Sigmoid colon (tissue), 7 donors: ENCODE measurements around the gene TPST1. TPM values are rescaled to one million over a fixed set of nuclear protein-coding genes. Genes with fewer than 3 reads are reported as not detected.

Experiments
- DNase-seq: peaks from one replicate; pipeline ENCODE4 v3.0.0-alpha.2; 2019
- H3K27ac ChIP-seq, 4 donors: fragments of 200-600 bp; sonication (generic); one replicate each; pipeline ENCODE4 v1.5.1; 2016 to 2019; ENCODE audit warnings: mild to moderate bottlenecking in 1 of 4
- H3K27me3 ChIP-seq, 3 donors: fragments of 200-600 bp; sonication (generic); one replicate each; pipeline ENCODE4 v1.5.1; 2019; ENCODE audit warnings: mild to moderate bottlenecking in 1 of 3
- H3K36me3 ChIP-seq, 4 donors: fragments of 200-600 bp; sonication (generic); one replicate each; pipeline ENCODE4 v1.5.1; 2016 to 2019
- H3K4me1 ChIP-seq, 4 donors: fragments of 200-600 bp; sonication (generic); one replicate each; pipeline ENCODE4 v1.5.1; 2017 to 2019
- H3K4me3 ChIP-seq, 4 donors: fragments of 200-600 bp; sonication (generic); one replicate each; pipeline ENCODE4 v1.5.1; 2017 to 2019; ENCODE audit warnings: mild to moderate bottlenecking in 2 of 4, moderate library complexity in 1 of 4
- H3K9me3 ChIP-seq, 4 donors: fragments of 200-600 bp in 3 of 4; sonication (generic) in 3 of 4; one replicate each; pipeline versions ENCODE4 v1.5.1 to v1.6.1; 2013 to 2019
- EP300 ChIP-seq, 4 donors: sonication (generic); formaldehyde crosslinking; IDR thresholded peaks; one replicate each; pipeline ENCODE4 v1.6.1; 2017; ENCODE audit warnings: antibody characterized with exemption in 4 of 4
- POLR2A ChIP-seq, 2 donors: fragments of 450-650 bp; IDR thresholded peaks; one replicate each; pipeline ENCODE4 v1.6.1; 2016; ENCODE audit warnings: antibody characterized with exemption in 2 of 2, mild to moderate bottlenecking in 2 of 2, moderate library complexity in 2 of 2
- POLR2AphosphoS5 ChIP-seq, 4 donors: sonication (generic); formaldehyde crosslinking; IDR thresholded peaks; one replicate each; pipeline ENCODE4 v1.6.1; 2017; ENCODE audit warnings: antibody characterized with exemption in 4 of 4
- WGBS, 2 donors: extraction: QIAGEN DNeasy Blood & Tissue Kit; methylation state at CpG; one replicate each; pipeline ENCODE4 v1.1.7; 2013; 5-methylcytosine and 5-hydroxymethylcytosine counted together
- intact Hi-C: fragments of 100-400 bp; cut with DNase I; formaldehyde crosslinking; loops from one replicate; pipeline ENCODE4 v1.15.1; 2023
- polyA plus RNA-seq, 3 donors: library from polyadenylated mRNA; stranded (reverse); fragments of 200-250 nt; gene quantifications; one replicate each; pipeline ENCODE4 v1.2.3, GENCODE V29; 2013
- total RNA-seq, 4 donors: library from RNA; depleted of rRNA; stranded (reverse); fragments of >200 nt; gene quantifications; one replicate each; pipeline ENCODE4 v1.1.0, GENCODE V29; 2016
- TF ChIP-seq, protein P1 (sequence below), 4 experiments: fragments of 450-650 bp in 3 of 4; fragments of 200-600 bp in 1 of 4; IDR thresholded peaks; one replicate each; pipeline ENCODE4 v1.5.1; 2016 to 2019; ENCODE audit warnings: antibody characterized with exemption in 4 of 4, mild to moderate bottlenecking in 3 of 4, moderate library complexity in 2 of 4
- donor health status: healthy with polysubstance abuse.
- donor health status: Bipolar disorder and iron deficiency.
- donor health status: healthy.

TPST1 gene
- total and polyA plus RNA-seq, 7 donors = 0.92 to 31.3 (median 21.0) TPM

- Histone ChIP-seq H3K27ac (peak overlapping the region; percentile 49 to 79 (median 66)), H3K4me1 (peaks cover 0 to 25% (median 19%) of the 10 kb centered on the region in 4 donors), H3K36me3 (no peaks in the 10 kb centered on the region), H3K27me3 (no peaks in the 10 kb centered on the region), H3K4me3 (no peak overlapping the region), H3K9me3 (no peaks in the 10 kb centered on the region)
- TF ChIP-seq, protein P1, sequence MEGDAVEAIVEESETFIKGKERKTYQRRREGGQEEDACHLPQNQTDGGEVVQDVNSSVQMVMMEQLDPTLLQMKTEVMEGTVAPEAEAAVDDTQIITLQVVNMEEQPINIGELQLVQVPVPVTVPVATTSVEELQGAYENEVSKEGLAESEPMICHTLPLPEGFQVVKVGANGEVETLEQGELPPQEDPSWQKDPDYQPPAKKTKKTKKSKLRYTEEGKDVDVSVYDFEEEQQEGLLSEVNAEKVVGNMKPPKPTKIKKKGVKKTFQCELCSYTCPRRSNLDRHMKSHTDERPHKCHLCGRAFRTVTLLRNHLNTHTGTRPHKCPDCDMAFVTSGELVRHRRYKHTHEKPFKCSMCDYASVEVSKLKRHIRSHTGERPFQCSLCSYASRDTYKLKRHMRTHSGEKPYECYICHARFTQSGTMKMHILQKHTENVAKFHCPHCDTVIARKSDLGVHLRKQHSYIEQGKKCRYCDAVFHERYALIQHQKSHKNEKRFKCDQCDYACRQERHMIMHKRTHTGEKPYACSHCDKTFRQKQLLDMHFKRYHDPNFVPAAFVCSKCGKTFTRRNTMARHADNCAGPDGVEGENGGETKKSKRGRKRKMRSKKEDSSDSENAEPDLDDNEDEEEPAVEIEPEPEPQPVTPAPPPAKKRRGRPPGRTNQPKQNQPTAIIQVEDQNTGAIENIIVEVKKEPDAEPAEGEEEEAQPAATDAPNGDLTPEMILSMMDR (IDR thresholded peaks at IDR 0.05) = no peak
- TF ChIP-seq POLR2A (IDR thresholded peaks at IDR 0.05) = no peak
- TF ChIP-seq POLR2AphosphoS5 (IDR thresholded peaks at IDR 0.05) = no peak
- TF ChIP-seq EP300 (IDR thresholded peaks at IDR 0.05) = no peak
- intact Hi-C loops = loop anchor here (5.0 kb wide), 1 partner anchor 75 kb away; the partner anchor contains the start of gene TPST1
- no peak for DNase-seq
- 89 to 94% methylated on average over 6 of the region's 6 CpGs for WGBS, 2 donors
These were observed 77.4 kb downstream of the TPST1 start for GRCh38 chr7:66282591-66282935.

GRCh38 chr7:66283003-66283920 lies 78.1 kb downstream of the TPST1 start:
- intact Hi-C loops = loop anchor here (5.0 kb wide), 1 partner anchor 76 kb away; the partner anchor contains the start of gene TPST1
- Histone ChIP-seq H3K27me3 (no peaks in the 10 kb centered on the region), H3K36me3 (no peaks in the 10 kb centered on the region), H3K4me1 (peaks cover 0 to 25% (median 19%) of the 10 kb centered on the region in 4 donors), H3K4me3 (no peak overlapping the region), H3K27ac (peak overlapping the region; percentile 49 to 79 (median 66)), H3K9me3 (no peaks in the 10 kb centered on the region)
- TF ChIP-seq POLR2AphosphoS5 (IDR thresholded peaks at IDR 0.05) = peak in 1 of 4 donors; percentile 58
- TF ChIP-seq, protein P1 (IDR thresholded peaks at IDR 0.05) = no peak
- WGBS, 2 donors = 89 to 92% methylated on average over 5 of the region's 5 CpGs
- DNase-seq = no peak

- 42 to 57% methylated on average over 1 of the region's 1 CpG for WGBS, 2 donors
- Histone ChIP-seq H3K27ac (no peak overlapping the region), H3K4me1 (no peaks in the 10 kb centered on the region), H3K4me3 (no peak overlapping the region), H3K36me3 (no peaks in the 10 kb centered on the region), H3K9me3 (peaks cover 0 to 10% (median 5%) of the 10 kb centered on the region in 4 donors), H3K27me3 (no peaks in the 10 kb centered on the region)
- intact Hi-C loops = no loop called here
- no peak for TF ChIP-seq POLR2AphosphoS5 (IDR thresholded peaks at IDR 0.05)
- no peak for TF ChIP-seq POLR2A (IDR thresholded peaks at IDR 0.05)
- no peak for TF ChIP-seq EP300 (IDR thresholded peaks at IDR 0.05)
- TF ChIP-seq, protein P1 (IDR thresholded peaks at IDR 0.05) = no peak
- no peak for DNase-seq
These were observed 90.9 kb downstream of the TPST1 start for GRCh38 chr7:66296001-66296521.

- no peaks in the 10 kb centered on the region for H3K4me1 ChIP-seq
- DNase-seq = no peak
- H3K9me3 ChIP-seq = peaks cover 0 to 10% (median 5%) of the 10 kb centered on the region in 4 donors
- intact Hi-C loops = no loop called here
- H3K36me3 ChIP-seq = no peaks in the 10 kb centered on the region
- TF ChIP-seq EP300 (IDR thresholded peaks at IDR 0.05) (no peak), POLR2A (IDR thresholded peaks at IDR 0.05) (no peak), POLR2AphosphoS5 (IDR thresholded peaks at IDR 0.05) (no peak)
- TF ChIP-seq, protein P1 (IDR thresholded peaks at IDR 0.05) = no peak
- H3K4me3 ChIP-seq = no peak overlapping the region
- WGBS, 2 donors = 86 to 88% methylated on average over 3 of the region's 3 CpGs
- H3K27me3 ChIP-seq = no peaks in the 10 kb centered on the region
- peak overlapping the region in 1 of 4 donors; percentile 16 for H3K27ac ChIP-seq
These were observed 91.4 kb downstream of the TPST1 start for GRCh38 chr7:66296557-66296956.
